CD4-positive, alpha-beta T cell treated with Interferon gamma for 1 hour (primary cell): Measurements from ENCODE around the gene PCNX2.

Experiments
- DNase-seq: peaks from one replicate; pipeline ENCODE4 v3.0.0-alpha.2; 2020

Gene PCNX2

GRCh38 chr1:232979558-232979957, 316.0 kb downstream of the PCNX2 start:
- DNase-seq: no peak

- no peak for DNase-seq
Observed at GRCh38 chr1:232978815-232979214, 316.7 kb downstream of the PCNX2 start.

- peak; percentile 24 for DNase-seq
Observed at GRCh38 chr1:232978091-232978634, 317.4 kb downstream of the PCNX2 start.

GRCh38 chr1:232974971-232975370, 320.6 kb downstream of the PCNX2 start:
- no peak for DNase-seq

GRCh38 chr1:232973652-232974611, 321.6 kb downstream of the PCNX2 start:
- DNase-seq: no peak

GRCh38 chr1:232970508-232970907, 325.0 kb downstream of the PCNX2 start:
- no peak for DNase-seq

- no peak for DNase-seq
Observed at GRCh38 chr1:232969799-232970198, 325.7 kb downstream of the PCNX2 start.

GRCh38 chr1:232968965-232969364, 326.6 kb downstream of the PCNX2 start:
- no peak for DNase-seq

- DNase-seq: no peak
Observed at GRCh38 chr1:232968391-232968790, 327.1 kb downstream of the PCNX2 start.

GRCh38 chr1:232966663-232967062, 328.9 kb downstream of the PCNX2 start:
- DNase-seq: no peak

- DNase-seq: no peak
Observed at GRCh38 chr1:232965912-232966217, 329.7 kb downstream of the PCNX2 start.

GRCh38 chr1:232965124-232965911, 330.2 kb downstream of the PCNX2 start:
- no peak for DNase-seq

GRCh38 chr1:232964601-232965000, 330.9 kb downstream of the PCNX2 start:
- no peak for DNase-seq

GRCh38 chr1:232962761-232963745, 332.5 kb downstream of the PCNX2 start:
- DNase-seq: no peak

GRCh38 chr1:232958067-232958466, 337.5 kb downstream of the PCNX2 start:
- DNase-seq: no peak

GRCh38 chr1:232956081-232956480, 339.4 kb downstream of the PCNX2 start:
- no peak for DNase-seq

- DNase-seq: no peak
Observed at GRCh38 chr1:232954594-232955365, 340.7 kb downstream of the PCNX2 start.

GRCh38 chr1:232952514-232953499, 342.7 kb downstream of the PCNX2 start:
- peak; percentile 10 for DNase-seq

GRCh38 chr1:232951605-232952004, 343.9 kb downstream of the PCNX2 start:
- DNase-seq: no peak

GRCh38 chr1:232951180-232951579, 344.3 kb downstream of the PCNX2 start:
- no peak for DNase-seq
